Activated T-cell treated with anti-CD3 and anti-CD28 coated beads for 24 hours (primary cell): ENCODE measurements around the gene DGKG.

Experiments used
- DNase-seq: peaks from one replicate; pipeline ENCODE4 v3.0.0-alpha.2; 2020; ENCODE audit warnings: low read depth

Gene DGKG

DNA sequence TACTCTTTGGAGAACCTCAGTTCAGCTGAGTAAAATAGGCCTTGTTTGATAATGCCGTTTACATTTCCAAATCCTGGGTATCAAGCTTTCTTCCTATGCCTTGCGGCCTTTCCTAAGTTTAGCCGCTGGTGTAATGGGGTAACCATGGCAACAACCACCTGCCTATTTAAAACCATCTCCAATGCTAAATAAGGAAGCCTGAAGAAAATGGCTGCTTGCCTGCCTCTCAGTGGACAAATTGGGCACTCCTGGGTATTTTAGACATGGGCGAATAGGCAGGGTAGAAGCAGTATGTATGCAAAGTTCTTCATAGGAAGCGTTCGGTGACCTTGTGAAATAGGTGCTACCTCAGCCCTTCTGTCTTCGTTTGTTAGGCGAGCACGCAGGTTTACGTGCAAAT is 122.7 kb downstream of the DGKG start:
- DNase-seq: no peak

DNA sequence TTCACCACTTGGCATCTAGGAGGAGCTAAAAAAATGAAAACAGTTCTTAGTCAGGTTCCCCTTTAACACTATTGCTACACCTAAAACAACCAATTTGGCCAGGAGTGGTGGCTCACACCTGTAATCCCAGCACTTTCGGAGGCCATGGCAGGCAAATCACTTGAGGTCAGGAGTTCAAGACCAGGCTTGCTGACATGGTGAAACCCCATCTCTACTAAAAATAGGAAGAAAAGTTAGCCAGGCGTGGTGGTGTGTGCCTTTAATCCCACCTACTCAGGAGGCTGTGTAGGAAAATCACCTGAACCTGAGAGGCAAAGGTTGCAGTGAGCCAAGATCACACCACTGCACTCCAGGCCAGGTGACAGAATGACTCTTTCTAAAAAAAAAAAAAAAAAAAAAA is 124.1 kb downstream of the DGKG start:
- DNase-seq: no peak

DNA sequence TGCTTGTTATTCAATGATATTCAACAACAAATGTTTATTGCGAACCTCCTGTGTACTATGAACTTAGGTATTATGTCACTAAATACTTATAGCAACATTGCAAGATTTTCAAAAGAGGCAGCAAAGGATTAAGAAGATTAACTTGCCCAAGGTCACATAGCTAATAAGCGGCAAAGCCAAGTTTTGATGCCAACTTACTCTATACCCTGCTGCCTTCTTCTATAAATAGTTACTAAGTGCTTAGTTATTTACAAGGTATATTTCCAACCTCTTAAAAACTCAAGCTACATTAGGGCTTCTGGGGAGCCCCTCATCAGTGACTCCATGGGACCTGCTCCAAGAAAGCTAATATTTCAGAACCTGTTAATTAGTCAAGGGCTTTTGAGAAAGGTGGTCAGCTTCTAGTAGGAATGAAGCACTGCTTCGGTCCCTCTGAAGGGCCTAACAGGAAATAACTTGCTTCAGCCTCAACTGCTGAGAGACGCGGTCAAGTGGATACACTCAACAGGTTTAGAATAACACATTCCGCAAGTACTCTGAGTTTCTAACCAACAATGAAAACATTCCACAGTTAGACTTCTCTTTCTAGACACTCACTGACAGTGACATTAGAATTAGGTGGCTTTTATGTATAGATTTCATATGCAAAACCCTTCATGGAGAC is 125.5 kb downstream of the DGKG start:
- DNase-seq: no peak

DNA sequence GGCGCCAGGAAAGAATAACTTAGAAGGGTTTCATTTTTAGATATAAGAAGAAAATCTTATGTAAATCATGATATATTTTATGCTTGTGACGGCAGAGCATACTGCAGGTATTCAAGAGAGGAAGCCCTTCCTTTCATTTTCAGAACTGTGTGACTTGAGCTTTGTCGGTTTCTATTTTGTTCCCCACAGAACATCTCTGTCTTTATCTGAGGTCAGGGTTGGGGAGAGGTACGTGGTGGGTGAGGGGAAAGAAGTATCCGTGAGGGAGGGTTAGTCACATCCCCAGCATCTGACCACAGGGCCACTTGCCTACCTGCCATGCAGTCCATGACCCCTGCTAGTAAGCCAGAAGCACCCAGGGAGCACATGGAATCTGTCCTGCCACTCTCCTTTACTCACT is 126.5 kb downstream of the DGKG start:
- no peak for DNase-seq

DNA sequence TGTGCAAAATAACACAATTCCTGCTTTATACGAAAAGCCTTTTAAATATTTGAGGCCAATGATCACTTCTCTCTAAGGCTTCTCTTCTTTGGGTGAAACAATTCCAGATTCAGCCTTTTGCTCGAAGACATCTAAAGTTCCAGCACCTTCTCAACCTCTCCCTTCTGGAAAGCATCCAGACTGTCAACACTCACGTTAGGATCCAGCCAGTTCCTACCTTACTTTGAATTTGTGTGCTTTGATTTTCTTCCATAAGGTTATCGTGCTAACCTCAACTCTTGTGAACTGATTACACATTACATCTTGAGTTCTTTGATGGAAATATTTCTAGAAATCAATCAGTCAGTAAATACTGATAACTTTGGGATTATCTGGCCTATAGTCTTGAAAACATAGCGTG is 127.9 kb downstream of the DGKG start:
- no peak for DNase-seq

DNA sequence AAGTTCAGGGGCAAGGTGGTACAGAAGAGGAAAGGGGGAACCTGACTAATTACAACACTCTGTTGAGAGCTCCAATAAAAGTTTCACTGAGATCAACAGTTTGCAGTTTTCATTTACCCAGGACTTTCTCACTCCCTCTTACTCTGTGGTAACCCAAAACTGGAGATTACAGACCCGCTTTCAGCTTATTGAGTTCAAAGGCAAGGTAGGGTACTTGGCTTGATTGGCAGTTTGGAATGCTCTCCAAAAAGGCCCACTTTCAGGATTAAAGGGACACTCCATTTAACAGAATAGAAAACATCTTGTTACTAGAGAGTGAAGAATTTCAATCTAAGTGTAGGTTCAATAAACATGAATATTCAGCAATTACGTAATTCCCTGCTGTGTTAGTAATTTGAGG is 135.6 kb downstream of the DGKG start:
- no peak for DNase-seq

DNA sequence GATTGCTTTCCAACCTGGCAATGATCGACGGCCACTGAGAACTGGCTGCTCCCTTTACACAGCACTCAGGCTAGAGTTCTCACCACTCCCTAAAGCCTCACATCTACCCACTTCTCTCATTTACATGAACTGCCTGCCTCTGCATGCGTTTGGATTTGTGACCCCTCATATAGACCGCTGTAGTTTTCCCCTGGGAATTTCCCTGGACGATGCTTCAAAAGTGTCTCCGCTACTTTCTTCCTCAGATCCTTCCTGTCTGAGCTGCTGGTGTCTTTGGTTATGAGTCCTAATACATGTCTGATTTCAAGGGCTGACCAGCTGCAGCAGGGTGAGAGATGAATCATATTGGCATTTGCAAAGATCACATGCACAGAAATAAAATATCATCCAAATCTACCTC is 136.4 kb downstream of the DGKG start:
- DNase-seq: no peak

DNA sequence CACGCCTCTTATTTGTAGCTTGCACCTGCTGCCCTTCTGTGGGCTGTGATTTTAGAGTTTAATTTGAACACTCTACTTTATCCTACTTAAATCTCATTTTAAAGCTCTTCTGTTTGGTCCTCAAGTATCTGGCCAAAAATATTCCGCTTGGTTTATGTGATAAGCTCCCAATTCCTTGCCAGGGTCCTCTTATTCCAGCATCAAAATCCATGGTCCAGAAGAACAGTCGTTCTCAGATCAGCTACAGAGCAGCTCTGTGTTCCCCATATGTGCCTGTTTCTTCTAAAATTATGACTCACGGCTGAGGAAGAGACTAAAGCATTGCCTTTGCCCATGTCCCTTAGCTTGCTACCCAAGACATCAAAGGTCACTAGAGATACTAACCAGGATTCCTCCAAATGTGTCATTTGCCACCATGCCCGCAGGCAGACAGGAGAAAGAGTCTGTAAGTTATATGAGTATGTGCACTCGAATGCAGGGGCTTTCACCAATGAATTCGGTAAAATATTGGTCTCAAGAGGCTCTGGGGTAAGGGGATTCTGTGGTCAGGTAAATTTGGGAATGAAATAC is 137.9 kb downstream of the DGKG start:
- DNase-seq: no peak

DNA sequence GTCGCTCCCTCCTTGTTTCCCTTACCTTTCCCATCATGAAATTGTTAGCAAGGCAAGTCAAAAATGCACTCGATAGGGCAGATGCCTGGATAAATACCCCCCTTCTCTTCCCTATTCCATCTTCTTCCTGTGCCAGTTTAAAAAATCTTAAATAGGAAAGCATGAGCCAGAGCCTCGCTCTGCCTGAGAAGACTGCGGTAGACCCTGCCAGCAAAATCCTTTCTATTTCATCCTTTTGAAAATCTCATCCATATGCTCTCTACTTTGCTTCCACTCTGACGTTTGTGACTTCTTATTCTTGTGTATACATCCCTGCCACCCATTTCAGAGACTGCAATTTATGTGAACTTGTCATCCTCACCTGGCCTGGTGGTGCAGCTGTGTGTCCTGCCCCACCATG is 138.6 kb downstream of the DGKG start:
- no peak for DNase-seq

DNA sequence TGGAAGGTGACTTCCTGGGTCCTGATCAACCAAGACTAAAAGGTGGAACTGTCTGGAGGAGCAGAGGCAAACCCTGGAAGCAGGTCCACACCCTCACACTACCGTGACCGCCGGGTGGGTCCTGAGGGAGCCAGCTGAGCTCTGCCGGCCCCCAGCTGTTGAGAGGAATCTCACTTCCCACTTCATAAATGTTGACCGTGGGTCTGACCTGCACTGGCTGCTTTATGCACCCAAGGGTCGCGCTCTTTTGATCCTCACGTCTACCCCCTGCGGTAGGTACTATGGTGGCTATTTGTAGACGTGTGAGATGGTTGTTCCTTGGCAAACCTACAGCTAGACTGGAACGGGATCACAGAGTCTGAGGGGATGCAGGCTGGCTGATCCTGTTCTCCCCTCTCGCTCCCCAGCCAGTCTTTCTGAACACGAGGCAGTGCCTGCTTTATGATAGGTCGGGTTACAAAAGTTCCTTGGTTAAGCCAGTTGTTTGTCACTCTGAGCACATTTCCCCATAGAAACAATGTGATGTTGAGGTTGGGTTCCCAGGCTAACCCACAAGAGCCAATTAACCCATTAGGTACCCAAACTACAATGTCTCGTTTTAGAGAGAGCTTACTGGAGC is 140.2 kb downstream of the DGKG start:
- DNase-seq: no peak

DNA sequence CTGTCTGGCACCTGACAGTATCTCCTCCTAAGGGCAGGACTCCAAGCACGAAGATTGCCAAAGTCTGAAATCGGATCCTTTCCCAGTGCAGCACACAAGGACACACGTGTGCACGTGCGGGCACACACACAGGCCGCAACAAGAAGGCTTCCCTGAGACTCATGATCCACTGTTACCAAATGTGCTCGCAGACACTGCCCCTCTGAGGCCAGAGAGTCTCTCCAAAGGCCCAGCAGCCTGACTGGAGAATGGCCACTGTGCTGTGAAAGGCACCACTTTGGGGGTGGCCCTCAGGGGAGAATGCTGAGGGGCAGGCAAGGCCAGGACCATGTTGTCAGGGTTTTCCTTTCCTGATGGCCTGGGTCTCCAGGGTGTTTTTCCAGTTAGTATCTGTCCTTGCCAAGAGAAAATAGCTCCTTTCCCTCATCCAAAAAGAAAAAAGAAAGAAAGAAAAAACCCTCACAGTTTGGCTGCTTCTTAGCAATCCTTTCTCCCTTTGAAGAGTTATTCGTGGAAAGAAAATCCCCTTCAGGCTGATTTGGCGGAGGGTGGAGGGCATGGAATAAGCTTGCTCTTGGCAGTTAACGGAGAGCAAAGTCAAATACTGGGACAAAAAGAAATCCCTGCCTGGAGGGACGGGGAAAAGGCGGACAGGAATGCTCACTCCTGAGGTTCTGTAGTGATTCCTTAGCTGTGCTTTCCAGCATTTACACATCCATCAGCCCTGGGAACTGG is 141.0 kb downstream of the DGKG start:
- DNase-seq: no peak

DNA sequence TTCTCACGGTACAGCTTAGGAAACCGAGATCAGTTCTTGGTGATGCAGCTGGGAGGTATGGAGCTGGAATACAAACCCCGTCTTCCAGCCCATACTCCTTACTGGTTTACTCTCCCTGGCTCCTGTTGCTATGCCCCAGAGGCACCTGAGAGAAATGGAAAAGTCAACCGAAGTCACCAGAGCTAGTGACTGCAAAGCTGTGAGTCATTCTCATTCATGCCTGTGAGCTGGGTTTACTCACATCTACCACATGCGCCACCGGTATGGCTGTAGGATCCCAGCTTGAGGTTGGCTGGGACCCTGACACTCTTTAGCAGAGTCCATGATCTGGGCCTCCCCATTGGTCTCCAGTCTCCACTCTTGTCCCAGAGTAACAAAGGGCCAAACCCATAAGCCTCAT is 141.7 kb downstream of the DGKG start:
- DNase-seq: no peak

DNA sequence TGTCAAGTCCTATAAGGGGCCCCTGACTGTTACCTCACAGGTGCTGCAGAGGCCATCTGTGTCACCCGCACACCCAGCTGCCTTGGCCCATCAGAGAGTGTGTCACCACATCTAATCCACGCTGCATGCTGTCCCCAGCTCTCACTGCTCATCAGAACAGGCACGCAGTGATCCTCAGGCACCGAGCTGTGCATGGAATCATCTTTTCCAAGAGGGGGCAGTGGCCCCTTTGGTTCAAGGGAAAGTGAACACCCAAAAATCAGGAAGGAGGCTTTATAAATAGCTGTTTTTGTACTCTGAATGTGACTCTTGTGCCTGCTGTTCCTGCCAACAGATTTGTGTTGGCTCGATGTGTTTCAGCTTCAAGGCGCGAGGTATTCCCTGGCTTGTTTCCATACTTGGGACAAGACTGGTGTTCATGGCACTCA is 142.8 kb downstream of the DGKG start:
- DNase-seq: no peak

DNA sequence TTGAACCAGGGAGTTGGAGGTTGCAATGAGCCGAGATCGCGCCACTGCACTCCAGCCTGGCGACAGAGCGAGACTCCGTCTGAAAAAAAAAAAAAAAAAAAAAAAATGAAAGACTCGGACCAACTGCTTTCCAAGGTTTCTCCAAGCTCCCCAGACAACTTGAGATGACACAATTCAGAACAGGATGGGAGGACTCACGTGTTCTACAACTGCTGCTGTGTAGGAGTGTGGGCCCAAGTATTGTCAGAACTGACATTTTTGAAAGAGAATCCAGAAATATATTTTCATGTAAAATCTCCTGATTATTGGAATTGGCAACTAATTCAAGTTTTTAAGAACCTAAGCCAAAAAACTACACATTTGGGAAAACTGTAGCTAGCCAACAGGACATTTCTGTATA is 143.6 kb downstream of the DGKG start:
- no peak for DNase-seq

DNA sequence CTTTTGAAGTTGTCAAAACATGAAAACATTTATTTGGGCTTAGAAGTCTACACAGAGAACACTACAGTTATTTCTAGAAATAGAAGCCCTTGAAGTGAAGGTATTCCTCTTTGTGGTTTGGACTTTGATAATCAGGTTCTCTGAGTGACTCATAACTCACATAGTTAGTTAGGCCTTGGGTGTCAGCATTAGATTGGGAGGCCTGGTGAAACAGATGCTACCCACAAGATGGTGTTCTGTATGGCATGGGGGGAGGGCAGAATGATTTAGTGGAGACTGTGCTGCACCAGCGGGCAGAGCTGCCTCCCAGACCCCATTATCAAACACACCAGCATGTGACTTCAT is 144.2 kb downstream of the DGKG start:
- DNase-seq: no peak

DNA sequence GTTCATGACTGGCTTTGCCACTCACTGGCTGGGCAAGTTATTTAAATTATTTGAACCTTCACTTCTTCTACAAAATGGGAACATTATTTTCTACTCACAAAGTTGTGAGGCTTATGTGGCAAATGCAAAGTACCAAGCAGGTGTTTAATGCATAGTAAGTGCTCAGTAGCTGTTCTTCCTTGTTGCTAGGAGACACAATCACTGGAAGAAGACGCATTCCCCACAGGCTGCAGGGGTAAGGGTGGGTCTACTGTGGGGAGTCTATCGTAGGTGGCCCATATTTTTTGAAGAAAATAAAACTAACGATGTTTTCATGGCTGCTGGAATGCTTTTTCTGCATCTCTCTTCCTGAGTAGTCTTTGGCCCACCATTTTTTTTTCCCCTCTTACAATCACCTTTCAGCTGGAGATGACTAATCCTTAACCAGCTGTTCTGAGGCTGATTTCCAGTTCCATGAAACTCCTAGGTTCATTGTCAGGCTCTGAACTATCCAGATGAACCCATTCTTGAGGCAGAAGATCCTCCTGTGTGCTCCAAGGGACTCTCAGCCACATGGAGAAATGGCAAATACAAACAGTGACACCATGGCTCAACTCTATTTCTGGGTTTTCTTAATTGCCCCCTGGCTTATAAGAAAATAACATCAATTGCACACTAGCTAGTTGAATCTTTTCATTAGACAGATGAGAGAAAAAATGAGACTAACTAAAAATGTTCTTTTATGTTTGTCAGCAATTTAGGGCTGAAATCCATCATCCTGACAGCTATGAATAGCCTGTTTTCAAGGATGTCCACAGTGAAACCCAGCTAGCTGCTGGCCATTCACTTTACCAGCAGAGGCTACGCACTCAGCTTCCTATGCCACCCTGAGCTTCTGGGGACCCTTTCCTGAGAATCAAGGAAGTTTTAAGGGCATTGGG is 144.9 kb downstream of the DGKG start:
- no peak for DNase-seq

DNA sequence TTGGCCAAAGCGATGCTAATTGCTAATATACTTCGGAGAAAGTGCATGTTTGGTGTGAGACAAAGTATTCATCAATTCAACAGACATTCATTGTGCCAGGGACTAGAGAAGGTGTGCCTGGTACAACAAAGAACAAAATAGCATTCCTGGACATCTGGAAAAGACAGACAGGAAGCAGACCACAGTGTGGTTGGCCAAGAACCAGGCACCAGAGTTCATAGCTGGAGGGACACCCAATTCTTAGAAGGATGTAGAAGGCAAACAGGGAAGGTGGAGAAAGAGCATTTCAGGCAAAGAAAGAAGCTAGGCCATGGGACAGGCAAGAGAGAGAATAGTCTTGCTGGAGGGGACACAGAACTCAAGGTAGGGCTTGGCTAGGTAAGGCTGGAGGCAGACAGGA is 147.4 kb downstream of the DGKG start:
- no peak for DNase-seq

DNA sequence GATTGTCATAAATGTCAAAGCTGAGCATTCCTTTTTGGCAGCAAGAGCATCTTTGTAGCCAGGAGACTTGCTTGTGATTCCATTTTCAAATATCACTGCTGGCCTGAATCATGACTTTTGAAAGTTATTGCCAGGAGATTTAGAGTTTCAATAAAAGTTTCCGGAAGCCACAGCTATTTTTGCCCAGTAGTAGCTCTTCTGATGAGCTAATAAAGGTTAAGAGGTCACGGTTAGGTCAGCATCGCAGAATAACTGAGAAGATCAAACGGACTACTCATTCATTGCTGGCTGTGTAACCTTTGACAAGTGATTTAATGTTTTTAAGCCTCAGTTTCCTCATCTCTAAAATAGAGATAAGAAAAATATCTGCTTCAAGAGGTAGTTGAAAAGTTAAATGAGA is 148.1 kb downstream of the DGKG start:
- DNase-seq: no peak

DNA sequence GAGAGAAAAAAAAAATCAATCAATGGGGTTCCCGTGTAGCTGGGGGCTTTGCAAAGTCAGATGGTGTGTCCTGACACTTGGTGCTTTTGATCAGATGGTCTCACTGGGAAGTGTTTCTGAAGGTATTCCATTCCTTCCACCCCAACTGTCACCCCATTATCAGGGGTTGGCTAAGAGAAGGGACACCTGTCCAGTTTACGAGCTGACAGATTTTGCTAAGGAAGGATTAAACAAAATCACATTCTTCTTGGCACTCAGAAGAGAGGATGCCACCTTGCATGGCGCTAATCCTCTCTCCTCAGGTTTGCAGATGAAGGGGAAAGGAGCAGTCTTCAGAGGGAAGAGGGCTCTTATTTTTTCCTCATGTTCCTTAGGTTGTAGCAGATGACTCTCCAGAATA is 149.4 kb downstream of the DGKG start:
- DNase-seq: no peak

DNA sequence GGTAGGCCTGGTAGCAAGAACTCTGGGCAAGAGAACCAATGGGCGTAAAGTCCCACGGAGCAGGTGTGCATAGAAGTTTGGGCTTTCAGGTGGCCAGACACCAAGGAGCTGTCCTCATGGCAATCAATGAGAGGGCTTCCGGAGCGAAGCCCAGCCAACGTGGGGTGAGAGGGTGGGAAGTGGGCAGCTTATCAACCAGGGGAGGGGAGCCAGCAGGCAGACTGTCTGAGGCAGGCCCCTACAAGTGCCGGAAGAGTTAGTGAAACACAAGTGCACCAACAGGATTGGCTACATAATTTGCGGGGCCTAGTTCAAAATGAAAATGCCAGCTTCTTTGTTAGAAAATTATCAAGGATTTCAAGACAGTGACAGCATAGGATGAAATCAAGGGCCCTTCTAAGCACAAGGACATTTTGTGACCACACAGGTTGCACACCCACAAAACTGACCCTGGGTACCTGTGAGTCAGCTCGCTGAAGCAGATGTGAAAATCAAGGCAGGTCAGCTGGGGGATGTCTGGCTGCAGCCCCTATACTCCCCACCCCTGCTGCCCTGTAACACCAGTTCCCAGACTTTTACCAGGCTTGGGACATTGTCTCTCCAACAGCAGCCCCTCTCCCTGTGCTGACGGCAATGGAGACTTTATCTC is 151.1 kb downstream of the DGKG start:
- DNase-seq: no peak

DNA sequence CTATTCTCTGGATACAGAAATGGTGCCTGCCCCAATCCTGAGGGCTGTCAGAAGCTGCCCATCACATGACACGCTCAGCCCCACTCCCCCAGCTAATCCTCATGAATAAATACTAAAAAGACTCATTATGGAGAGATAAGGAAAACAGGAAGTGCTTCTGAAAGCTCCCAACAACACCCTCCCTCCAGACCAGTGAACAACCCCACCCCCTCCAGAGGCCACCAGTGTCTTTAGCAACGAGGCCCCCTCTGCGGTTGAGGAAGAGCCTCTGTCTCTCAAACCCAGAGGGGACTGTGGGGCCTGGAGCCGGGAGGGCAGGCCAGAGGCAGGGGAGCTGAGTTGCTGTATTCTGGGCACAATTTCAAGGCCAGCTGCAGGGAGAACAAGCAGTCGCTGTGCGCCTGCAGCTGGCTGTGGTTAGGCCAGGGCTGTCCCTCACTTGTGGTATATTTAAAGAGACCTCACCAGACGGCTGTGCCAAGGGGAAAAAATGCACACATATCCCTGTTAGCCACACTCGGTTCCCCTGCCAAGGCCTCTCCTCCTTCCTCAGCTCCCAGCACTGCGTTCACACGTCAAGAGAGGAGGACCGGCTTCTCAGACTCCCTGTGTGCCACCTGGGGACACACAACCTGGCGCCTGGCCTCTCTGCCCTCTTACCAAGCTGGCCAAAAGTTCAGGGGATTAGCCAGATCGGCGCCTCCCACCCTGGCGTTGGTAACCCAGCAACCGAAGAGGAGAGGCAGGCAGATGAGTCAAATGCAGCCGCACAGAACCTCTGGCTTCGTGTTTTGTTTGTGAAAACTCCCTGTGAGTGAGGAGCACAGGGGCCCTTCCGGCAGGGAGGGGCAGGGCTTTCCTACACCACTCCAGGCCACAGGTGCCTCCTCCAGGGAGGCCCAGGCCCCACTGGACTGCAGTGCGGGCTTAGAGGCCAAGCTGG is 152.0 kb downstream of the DGKG start:
- no peak for DNase-seq
